HFFc6 (cell line): Measurements from ENCODE around the gene CD58. TPM values are rescaled to one million over a fixed set of nuclear protein-coding genes. Genes with fewer than 3 reads are reported as not detected.
"Not testable (repeated sequence)": the region's sequence is repeated elsewhere in the genome, so short reads cannot be mapped to it uniquely, and the experiment has no call there.

Experiments
- DNase-seq: peaks from one replicate; pipeline ENCODE4 v3.0.0-alpha.2; 2018
- H3K27ac Mint-ChIP-seq: 2 replicates; pipeline ENCODE4 v1.8.0; 2020; ENCODE audit warnings: mild to moderate bottlenecking, mixed read lengths
- H3K27me3 Mint-ChIP-seq: 2 replicates; pipeline ENCODE4 v1.8.0; 2021; ENCODE audit warnings: mild to moderate bottlenecking, moderate library complexity, mixed read lengths; ENCODE audit not compliant: insufficient read depth
- H3K36me3 Mint-ChIP-seq: 2 replicates; pipeline ENCODE4 v1.8.0; 2021; ENCODE audit warnings: low read depth, mixed read lengths
- H3K4me1 Mint-ChIP-seq: 2 replicates; pipeline ENCODE4 v1.8.0; 2020; ENCODE audit warnings: low read depth, mixed read lengths
- H3K4me3 Mint-ChIP-seq: 2 replicates; pipeline ENCODE4 v1.8.0; 2020; ENCODE audit warnings: mild to moderate bottlenecking, moderate library complexity, mixed read lengths
- H3K9me3 Mint-ChIP-seq: 2 replicates; pipeline ENCODE4 v1.8.0; 2020; ENCODE audit warnings: mild to moderate bottlenecking, mixed read lengths
- total RNA-seq, 6 experiments: library from RNA; stranded (reverse); fragmentation: NEBNext Ultra II Directional; extraction: Animal tissue kit (Norgen Biotek cat#: 25700); gene quantifications; 2 replicates in 1 of 6; 3 replicates in 5 of 6; pipeline ENCODE4 v1.2.3, GENCODE V29; 2021
- TF ChIP-seq, protein P1 (sequence below): fragments of 200-600 bp; sonication (generic); IDR thresholded peaks from 2 replicates; pipeline ENCODE4 v1.5.0; 2021; ENCODE audit warnings: antibody characterized with exemption, mild to moderate bottlenecking

The CD58 gene
- total RNA-seq, 6 experiments from 2014 or later = 6.6 to 9.5 (median 8.5) TPM

GRCh38 chr1:116595065-116595840 is 24.4 kb upstream of the CD58 start:
- TF ChIP-seq, protein P1, sequence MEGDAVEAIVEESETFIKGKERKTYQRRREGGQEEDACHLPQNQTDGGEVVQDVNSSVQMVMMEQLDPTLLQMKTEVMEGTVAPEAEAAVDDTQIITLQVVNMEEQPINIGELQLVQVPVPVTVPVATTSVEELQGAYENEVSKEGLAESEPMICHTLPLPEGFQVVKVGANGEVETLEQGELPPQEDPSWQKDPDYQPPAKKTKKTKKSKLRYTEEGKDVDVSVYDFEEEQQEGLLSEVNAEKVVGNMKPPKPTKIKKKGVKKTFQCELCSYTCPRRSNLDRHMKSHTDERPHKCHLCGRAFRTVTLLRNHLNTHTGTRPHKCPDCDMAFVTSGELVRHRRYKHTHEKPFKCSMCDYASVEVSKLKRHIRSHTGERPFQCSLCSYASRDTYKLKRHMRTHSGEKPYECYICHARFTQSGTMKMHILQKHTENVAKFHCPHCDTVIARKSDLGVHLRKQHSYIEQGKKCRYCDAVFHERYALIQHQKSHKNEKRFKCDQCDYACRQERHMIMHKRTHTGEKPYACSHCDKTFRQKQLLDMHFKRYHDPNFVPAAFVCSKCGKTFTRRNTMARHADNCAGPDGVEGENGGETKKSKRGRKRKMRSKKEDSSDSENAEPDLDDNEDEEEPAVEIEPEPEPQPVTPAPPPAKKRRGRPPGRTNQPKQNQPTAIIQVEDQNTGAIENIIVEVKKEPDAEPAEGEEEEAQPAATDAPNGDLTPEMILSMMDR = peak; percentile 52
- not testable (repeated sequence) for H3K4me3 Mint-ChIP-seq, H3K27me3 Mint-ChIP-seq, H3K27ac Mint-ChIP-seq, H3K4me1 Mint-ChIP-seq, H3K36me3 Mint-ChIP-seq, H3K9me3 Mint-ChIP-seq
- DNase-seq = peak; percentile 15

GRCh38 chr1:116593977-116594376 is 23.2 kb upstream of the CD58 start:
- not testable (repeated sequence) for H3K4me3 Mint-ChIP-seq, H3K27me3 Mint-ChIP-seq, H3K9me3 Mint-ChIP-seq, H3K36me3 Mint-ChIP-seq, H3K27ac Mint-ChIP-seq, DNase-seq
- H3K4me1 Mint-ChIP-seq = peaks cover 17% of the 10 kb centered on the region

DNA sequence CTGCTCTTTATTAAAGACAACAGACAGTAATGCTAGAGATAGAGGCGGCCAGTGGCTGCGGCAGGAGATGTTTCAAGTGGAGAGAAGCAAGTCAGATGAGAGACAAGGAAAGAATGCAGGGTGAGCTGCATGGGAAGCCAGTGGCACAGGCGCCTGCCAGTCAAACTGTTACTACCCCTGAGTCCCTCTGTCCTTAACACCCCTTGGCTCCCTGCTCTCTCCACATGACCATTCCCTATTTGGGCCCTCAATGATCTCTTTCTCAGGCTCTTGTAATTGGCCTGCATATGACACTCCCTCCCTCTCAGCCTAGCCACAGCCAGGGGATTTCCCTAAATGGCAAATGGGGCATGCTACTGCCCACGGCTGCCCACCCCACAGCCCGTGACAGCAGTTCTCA is 22.6 kb upstream of the CD58 start:
- not testable (repeated sequence) for DNase-seq, H3K9me3 Mint-ChIP-seq, H3K4me3 Mint-ChIP-seq, H3K36me3 Mint-ChIP-seq, H3K27me3 Mint-ChIP-seq, H3K27ac Mint-ChIP-seq
- H3K4me1 Mint-ChIP-seq = peaks cover 18% of the 10 kb centered on the region

GRCh38 chr1:116591951-116592605 is 21.3 kb upstream of the CD58 start:
- not testable (repeated sequence) for H3K27ac Mint-ChIP-seq, DNase-seq, H3K9me3 Mint-ChIP-seq, H3K36me3 Mint-ChIP-seq, H3K27me3 Mint-ChIP-seq, H3K4me3 Mint-ChIP-seq
- peaks cover 18% of the 10 kb centered on the region for H3K4me1 Mint-ChIP-seq

- H3K4me3 Mint-ChIP-seq, H3K36me3 Mint-ChIP-seq, H3K27ac Mint-ChIP-seq, H3K9me3 Mint-ChIP-seq: not testable (repeated sequence)
- Mint-ChIP-seq H3K27me3 (peaks cover 13% of the 10 kb centered on the region), H3K4me1 (peaks cover 18% of the 10 kb centered on the region)
- DNase-seq = peak; percentile 36
Observed at GRCh38 chr1:116591006-116591950, 20.5 kb upstream of the CD58 start.

GRCh38 chr1:116590359-116591005 is 19.7 kb upstream of the CD58 start:
- H3K4me3 Mint-ChIP-seq, DNase-seq, H3K9me3 Mint-ChIP-seq, H3K36me3 Mint-ChIP-seq, H3K27ac Mint-ChIP-seq: not testable (repeated sequence)
- peaks cover 15% of the 10 kb centered on the region for H3K27me3 Mint-ChIP-seq
- peaks cover 11% of the 10 kb centered on the region for H3K4me1 Mint-ChIP-seq

GRCh38 chr1:116589101-116589735 is 18.4 kb upstream of the CD58 start:
- DNase-seq = peak; percentile 44
- H3K27ac Mint-ChIP-seq = peak overlapping the region; percentile 56; the same call in 1 of the 2 replicates
- H3K27me3 Mint-ChIP-seq = peaks cover 22% of the 10 kb centered on the region
- H3K9me3 Mint-ChIP-seq, H3K4me3 Mint-ChIP-seq, H3K4me1 Mint-ChIP-seq, H3K36me3 Mint-ChIP-seq: not testable (repeated sequence)
